Skeletal muscle tissue (tissue), 4 donors: ENCODE data around the gene CFDP1. TPM values are rescaled to one million over a fixed set of nuclear protein-coding genes. Genes with fewer than 3 reads are reported as not detected.
"Not testable (repeated sequence)": the region's sequence is repeated elsewhere in the genome, so short reads cannot be mapped to it uniquely, and the experiment has no call there.

Source experiments
- H3K27ac ChIP-seq: one replicate; pipeline ENCODE4 v1.7.0; 2013; ENCODE audit warnings: mild to moderate bottlenecking, low read depth, low read length, inconsistent platforms
- H3K27me3 ChIP-seq, 3 donors: one replicate each; pipeline ENCODE4 v1.7.0; 2013; ENCODE audit warnings: low read length in 3 of 3; ENCODE audit not compliant: control insufficient read depth in 3 of 3, insufficient read depth in 3 of 3
- H3K36me3 ChIP-seq, 3 donors: one replicate each; pipeline ENCODE4 v1.7.0; 2013; ENCODE audit warnings: low read length in 3 of 3; ENCODE audit not compliant: control insufficient read depth in 3 of 3, insufficient read depth in 3 of 3
- H3K4me1 ChIP-seq, 3 donors: one replicate each; pipeline ENCODE4 v1.7.0; 2013; ENCODE audit warnings: low read length in 3 of 3, mild to moderate bottlenecking in 3 of 3; ENCODE audit not compliant: control insufficient read depth in 3 of 3, insufficient read depth in 3 of 3
- H3K4me3 ChIP-seq, 3 donors: one replicate each; pipeline ENCODE4 v1.7.0; 2013; ENCODE audit warnings: low read length in 3 of 3
- H3K9ac ChIP-seq, 3 donors: one replicate each; pipeline ENCODE4 v1.7.0; 2013; ENCODE audit warnings: low read length in 3 of 3, mild to moderate bottlenecking in 3 of 3, moderate library complexity in 2 of 3, low read depth in 1 of 3
- H3K9me3 ChIP-seq, 3 donors: one replicate each; pipeline ENCODE4 v1.7.0; 2013; ENCODE audit warnings: low read length in 3 of 3; ENCODE audit not compliant: control insufficient read depth in 3 of 3
- total RNA-seq: library from RNA; depleted of rRNA; stranded (reverse); fragments of >200 nt; gene quantifications from one replicate; pipeline ENCODE4 v1.2.3, GENCODE V29; 2014
- donor health status: Osteomylitis.

Gene CFDP1
- total RNA-seq, 1 donor from 2014 or later, result 49.6 TPM

DNA sequence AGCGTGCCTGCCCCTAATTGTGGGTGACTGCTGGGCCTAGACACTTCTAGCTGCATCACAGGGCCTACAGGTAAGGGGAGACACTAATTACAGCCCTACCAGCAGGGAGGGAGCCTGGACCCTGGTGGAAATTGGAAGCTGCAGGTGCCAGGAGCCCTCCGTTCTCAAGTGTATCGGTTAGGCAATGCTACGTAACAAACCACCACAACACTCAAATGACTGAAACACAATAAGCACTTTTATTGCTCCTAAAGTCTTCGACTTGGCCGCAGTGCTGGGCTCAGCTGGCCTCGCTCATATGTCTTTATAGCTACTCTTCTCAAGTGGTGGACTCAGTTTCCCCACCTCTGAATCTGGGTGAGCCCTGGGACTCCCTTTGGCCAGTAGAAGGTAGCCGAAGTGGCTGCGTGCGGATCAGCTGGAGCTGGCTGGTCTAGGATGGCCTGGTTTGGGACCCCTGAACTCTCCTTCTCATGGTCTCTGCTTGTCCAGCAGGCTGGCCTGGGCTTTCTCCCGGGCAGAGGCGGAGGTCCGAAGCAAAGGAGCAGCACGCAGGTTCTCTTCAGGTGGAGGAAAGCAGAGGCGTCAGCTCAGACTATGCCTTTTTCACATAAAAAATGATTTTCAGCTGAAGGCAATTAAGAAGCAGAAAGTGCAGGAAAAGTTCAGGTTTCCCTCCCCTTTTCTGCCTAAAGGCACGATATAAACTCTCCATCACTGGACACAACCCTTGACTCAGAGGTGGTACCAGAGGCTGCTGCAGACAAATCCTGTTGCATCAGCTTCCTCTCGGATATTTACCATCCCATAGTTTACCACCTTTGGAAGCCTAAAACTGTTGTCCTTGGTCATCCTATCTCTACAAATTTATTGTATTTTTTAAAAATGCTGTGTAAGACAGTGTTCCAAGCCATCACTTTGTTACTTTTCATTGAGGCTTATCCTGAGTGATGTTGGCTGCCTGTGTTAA is 39.9 kb upstream of the CFDP1 start:
- H3K9ac ChIP-seq, result no peak overlapping the region
- H3K9me3 ChIP-seq, result no peaks in the 10 kb centered on the region
- H3K27me3 ChIP-seq, result no peaks in the 10 kb centered on the region
- H3K27ac ChIP-seq, result no peak overlapping the region
- no peaks in the 10 kb centered on the region for H3K4me1 ChIP-seq
- no peak overlapping the region for H3K4me3 ChIP-seq
- H3K36me3 ChIP-seq, result no peaks in the 10 kb centered on the region

- Histone ChIP-seq H3K27me3 (no peaks in the 10 kb centered on the region), H3K9ac (no peak overlapping the region), H3K4me1 (no peaks in the 10 kb centered on the region), H3K9me3 (no peaks in the 10 kb centered on the region), H3K27ac (no peak overlapping the region), H3K36me3 (no peaks in the 10 kb centered on the region), H3K4me3 (no peak overlapping the region)
Observed at GRCh38 chr16:75471723-75472633, 38.7 kb upstream of the CFDP1 start.

GRCh38 chr16:75466760-75467159 is 33.5 kb upstream of the CFDP1 start:
- peaks cover 3 to 7% (median 7%) of the 10 kb centered on the region in 3 donors for H3K4me1 ChIP-seq
- H3K9ac ChIP-seq, result no peak overlapping the region
- H3K27me3 ChIP-seq, result no peaks in the 10 kb centered on the region
- no peaks in the 10 kb centered on the region for H3K9me3 ChIP-seq
- no peak overlapping the region for H3K27ac ChIP-seq
- H3K4me3 ChIP-seq, result no peak overlapping the region
- H3K36me3 ChIP-seq, result no peaks in the 10 kb centered on the region

- H3K27me3 ChIP-seq, result no peaks in the 10 kb centered on the region
- peak within 1 kb of the TSS; percentile 69 to 89 (median 88) for H3K4me3 ChIP-seq
- H3K36me3 ChIP-seq, result no peaks in the 10 kb centered on the region
- peaks cover 3 to 7% (median 7%) of the 10 kb centered on the region in 3 donors for H3K4me1 ChIP-seq
- no peaks in the 10 kb centered on the region for H3K9me3 ChIP-seq
- H3K9ac ChIP-seq, result peak within 1 kb of the TSS; percentile 61 to 88 (median 77)
- peak within 1 kb of the TSS; percentile 85 for H3K27ac ChIP-seq
Observed at GRCh38 chr16:75464122-75464918, 31.0 kb upstream of the CFDP1 start, which contains the start of gene TMEM170A. TSS of gene TMEM170A (minus strand) at chr16:75464689. CDS start at chr16:75464600, 89 bp downstream.

- H3K9me3 ChIP-seq, H3K27me3 ChIP-seq, H3K36me3 ChIP-seq, H3K4me1 ChIP-seq: not testable (repeated sequence)
- peak overlapping the region; percentile 85 for H3K27ac ChIP-seq
- peak overlapping the region; percentile 67 to 89 (median 88) for H3K4me3 ChIP-seq
- peak overlapping the region; percentile 61 to 88 (median 77) for H3K9ac ChIP-seq
Observed at GRCh38 chr16:75463389-75464121, 30.3 kb upstream of the CFDP1 start.

- Histone ChIP-seq H3K27me3 (no peaks in the 10 kb centered on the region), H3K27ac (no peak overlapping the region), H3K4me3 (peak overlapping the region in 1 of 3 donors; percentile 67), H3K36me3 (no peaks in the 10 kb centered on the region), H3K9ac (no peak overlapping the region), H3K4me1 (peaks cover 3 to 10% (median 7%) of the 10 kb centered on the region in 3 donors), H3K9me3 (no peaks in the 10 kb centered on the region)
Observed at GRCh38 chr16:75462806-75463205, 29.5 kb upstream of the CFDP1 start.

GRCh38 chr16:75461575-75461974 is 28.3 kb upstream of the CFDP1 start:
- no peaks in the 10 kb centered on the region for H3K36me3 ChIP-seq
- no peak overlapping the region for H3K9ac ChIP-seq
- no peak overlapping the region for H3K27ac ChIP-seq
- H3K27me3 ChIP-seq, result no peaks in the 10 kb centered on the region
- no peak overlapping the region for H3K4me3 ChIP-seq
- H3K9me3 ChIP-seq, result no peaks in the 10 kb centered on the region
- H3K4me1 ChIP-seq, result peaks cover 3 to 10% (median 7%) of the 10 kb centered on the region in 3 donors

DNA sequence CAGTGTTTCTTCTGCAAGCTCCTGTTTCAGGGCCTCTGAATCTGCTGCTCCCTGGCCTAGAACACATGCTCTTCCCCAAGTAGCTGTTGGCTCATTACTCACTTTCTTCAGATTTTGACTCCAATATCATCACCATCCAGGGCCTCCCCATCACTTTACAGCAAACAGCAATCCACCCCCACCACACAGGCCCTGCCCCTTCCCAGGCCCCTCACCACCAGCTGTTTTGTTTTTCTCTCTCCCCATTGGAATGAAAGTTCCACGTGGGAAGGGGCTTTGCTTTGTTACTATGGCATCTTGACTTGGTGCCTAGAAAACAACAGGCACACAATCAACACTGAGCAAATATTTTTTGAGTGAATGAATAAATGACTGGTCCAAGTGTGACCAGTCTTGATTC is 27.1 kb upstream of the CFDP1 start:
- Histone ChIP-seq H3K4me1 (peaks cover 3 to 10% (median 7%) of the 10 kb centered on the region in 3 donors), H3K36me3 (no peaks in the 10 kb centered on the region), H3K27ac (no peak overlapping the region), H3K27me3 (no peaks in the 10 kb centered on the region), H3K4me3 (no peak overlapping the region), H3K9me3 (no peaks in the 10 kb centered on the region), H3K9ac (no peak overlapping the region)

DNA sequence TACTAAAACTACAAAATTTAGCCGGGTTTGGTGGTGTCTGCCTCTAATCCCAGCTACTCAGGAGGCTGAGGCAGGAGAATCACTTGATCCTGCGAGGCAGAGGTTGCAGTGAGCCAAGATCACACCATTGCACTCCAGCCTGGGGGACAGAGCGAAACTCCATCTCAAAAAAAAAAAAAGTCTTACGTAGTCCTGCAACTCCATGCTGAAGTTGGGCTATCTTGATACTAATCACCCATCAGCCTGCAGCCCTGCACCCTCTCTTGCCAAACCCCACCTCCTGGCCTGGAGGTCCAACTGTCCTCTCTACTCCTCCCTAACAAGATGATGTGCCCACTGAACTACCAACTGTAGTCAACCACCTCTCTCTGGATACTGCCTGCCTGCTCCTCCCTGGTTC is 26.4 kb upstream of the CFDP1 start:
- Histone ChIP-seq H3K9me3 (no peaks in the 10 kb centered on the region), H3K27ac (no peak overlapping the region), H3K4me1 (peaks cover 3 to 7% (median 7%) of the 10 kb centered on the region in 3 donors), H3K9ac (no peak overlapping the region), H3K4me3 (no peak overlapping the region), H3K36me3 (no peaks in the 10 kb centered on the region), H3K27me3 (no peaks in the 10 kb centered on the region)
